Measurements from ENCODE around the gene CABLES2.

Gene CABLES2

DNA sequence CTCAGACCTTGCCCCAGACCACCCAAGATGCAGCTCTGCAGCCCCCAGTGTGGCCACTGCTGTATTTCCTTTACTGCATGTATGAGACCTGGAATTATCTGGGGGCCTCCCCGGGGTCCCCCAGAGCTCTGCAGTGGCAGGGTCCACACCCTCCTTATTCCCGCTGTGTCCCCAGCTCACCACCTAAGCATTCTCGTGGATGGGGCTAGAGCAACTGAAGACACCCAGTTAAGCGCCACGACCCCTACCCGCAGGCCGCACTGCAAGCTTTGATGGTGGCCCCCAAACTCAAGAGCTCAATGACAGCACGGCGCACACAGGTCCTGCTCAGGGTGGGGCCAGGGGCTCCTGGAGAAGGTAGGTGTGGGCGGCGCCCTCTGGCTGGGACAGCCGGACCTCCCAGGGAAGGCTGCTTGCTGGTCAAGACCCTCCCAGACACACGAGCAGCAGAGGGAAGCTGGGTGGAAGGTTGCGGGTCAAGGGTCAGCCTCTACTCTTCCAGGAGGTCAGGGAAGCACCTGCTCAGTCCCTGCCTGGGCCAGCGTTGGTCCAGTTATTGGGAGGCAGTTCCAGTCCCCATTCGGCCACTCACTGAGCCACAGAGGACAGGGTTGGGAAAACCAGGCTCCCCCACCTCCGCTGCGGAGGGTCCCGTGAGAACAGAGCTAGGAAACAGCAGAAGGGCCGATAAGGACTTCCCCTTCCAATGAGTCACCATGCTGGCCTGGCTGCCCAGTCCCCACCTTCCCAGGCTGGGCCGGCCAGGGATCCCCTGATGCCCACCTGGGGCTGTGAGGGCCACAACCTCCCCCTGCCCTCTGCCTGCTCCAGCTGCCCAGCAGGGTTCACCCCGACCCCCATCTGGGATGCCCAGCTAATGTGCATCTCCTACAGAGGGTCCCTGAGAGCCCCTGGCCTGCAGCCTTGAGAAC, 42.9 kb downstream of the CABLES2 start:
- peak overlapping the region; percentile 94 for H3K4me3 ChIP-seq (ENCODE audit: low read length)
- no peak for DNase-seq (ENCODE audit: low read depth)
- TF ChIP-seq, protein P1, sequence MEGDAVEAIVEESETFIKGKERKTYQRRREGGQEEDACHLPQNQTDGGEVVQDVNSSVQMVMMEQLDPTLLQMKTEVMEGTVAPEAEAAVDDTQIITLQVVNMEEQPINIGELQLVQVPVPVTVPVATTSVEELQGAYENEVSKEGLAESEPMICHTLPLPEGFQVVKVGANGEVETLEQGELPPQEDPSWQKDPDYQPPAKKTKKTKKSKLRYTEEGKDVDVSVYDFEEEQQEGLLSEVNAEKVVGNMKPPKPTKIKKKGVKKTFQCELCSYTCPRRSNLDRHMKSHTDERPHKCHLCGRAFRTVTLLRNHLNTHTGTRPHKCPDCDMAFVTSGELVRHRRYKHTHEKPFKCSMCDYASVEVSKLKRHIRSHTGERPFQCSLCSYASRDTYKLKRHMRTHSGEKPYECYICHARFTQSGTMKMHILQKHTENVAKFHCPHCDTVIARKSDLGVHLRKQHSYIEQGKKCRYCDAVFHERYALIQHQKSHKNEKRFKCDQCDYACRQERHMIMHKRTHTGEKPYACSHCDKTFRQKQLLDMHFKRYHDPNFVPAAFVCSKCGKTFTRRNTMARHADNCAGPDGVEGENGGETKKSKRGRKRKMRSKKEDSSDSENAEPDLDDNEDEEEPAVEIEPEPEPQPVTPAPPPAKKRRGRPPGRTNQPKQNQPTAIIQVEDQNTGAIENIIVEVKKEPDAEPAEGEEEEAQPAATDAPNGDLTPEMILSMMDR (IDR thresholded peaks at IDR 0.05; ENCODE audit: insufficient read depth, low read depth, low read length, missing control alignments), result no peak

DNA sequence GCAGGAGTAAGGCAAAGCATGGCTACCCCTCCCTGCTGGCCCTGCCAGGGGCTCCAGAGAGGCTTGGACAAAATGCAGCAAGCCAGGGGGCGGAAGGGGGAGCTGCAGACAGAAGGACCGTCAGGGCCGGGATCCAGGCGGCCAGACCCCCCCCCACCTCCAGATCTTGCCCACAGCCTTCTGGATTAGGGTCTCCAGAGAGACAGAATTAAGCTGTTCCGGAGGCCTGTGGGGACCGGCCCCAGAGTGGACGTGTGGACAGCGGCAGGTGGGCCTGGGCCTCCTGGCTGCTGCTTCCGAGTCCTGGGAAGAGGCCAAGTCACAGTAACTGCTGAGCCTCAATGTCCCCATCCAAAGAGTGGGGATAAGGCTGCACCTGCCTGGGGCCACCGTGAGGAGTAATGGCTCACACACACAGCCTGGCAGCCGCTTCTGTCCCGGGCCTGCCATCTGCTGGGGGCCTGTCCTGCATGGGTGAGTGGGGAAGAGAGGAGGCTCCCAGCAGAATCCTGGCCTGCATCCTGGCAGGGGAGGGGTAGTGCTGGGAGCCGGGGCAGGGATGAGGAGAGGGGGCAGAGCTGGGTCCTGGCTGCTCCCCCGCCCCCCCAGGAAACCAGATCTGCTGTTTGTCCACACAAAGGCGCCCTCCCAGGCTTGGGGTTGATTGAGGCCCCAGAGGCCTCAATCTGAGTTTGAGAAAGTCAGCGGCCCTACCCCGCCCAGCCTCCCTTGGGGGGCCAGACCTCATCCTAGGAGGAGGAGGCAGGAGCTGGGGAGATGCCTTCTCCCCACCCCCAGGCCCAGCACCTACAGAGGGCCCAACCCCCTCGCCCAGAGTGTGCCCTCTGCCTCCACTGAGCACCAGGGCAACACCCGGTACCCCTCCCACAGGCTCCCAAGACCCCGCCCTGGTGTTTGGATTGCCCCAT, 43.8 kb downstream of the CABLES2 start:
- peak overlapping the region; percentile 94 for H3K4me3 ChIP-seq (ENCODE audit: low read length)
- DNase-seq (ENCODE audit: low read depth), result no peak
- TF ChIP-seq, protein P1 (IDR thresholded peaks at IDR 0.05; ENCODE audit: insufficient read depth, low read depth, low read length, missing control alignments), result peak; percentile 19

DNA sequence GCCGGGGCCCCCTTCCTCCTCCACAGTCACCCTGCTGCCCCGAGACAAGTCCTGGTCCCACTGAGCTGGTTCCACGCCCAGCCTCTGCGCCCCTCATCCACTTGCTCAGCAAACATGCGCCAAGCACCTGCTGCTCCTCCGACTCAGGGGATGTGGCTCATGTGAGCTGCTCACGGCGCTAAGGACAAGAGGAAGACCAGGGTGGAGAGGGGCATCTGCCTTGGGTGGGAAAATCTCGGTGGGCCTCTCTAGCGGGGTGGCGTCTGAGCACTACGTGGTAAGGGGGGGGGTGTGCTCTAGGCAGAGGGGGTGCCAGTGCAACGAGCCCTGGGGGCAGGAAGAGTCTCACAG, 44.5 kb downstream of the CABLES2 start:
- peak overlapping the region; percentile 94 for H3K4me3 ChIP-seq (ENCODE audit: low read length)
- no peak for DNase-seq (ENCODE audit: low read depth)
- TF ChIP-seq, protein P1 (IDR thresholded peaks at IDR 0.05; ENCODE audit: insufficient read depth, low read depth, low read length, missing control alignments), result no peak

DNA sequence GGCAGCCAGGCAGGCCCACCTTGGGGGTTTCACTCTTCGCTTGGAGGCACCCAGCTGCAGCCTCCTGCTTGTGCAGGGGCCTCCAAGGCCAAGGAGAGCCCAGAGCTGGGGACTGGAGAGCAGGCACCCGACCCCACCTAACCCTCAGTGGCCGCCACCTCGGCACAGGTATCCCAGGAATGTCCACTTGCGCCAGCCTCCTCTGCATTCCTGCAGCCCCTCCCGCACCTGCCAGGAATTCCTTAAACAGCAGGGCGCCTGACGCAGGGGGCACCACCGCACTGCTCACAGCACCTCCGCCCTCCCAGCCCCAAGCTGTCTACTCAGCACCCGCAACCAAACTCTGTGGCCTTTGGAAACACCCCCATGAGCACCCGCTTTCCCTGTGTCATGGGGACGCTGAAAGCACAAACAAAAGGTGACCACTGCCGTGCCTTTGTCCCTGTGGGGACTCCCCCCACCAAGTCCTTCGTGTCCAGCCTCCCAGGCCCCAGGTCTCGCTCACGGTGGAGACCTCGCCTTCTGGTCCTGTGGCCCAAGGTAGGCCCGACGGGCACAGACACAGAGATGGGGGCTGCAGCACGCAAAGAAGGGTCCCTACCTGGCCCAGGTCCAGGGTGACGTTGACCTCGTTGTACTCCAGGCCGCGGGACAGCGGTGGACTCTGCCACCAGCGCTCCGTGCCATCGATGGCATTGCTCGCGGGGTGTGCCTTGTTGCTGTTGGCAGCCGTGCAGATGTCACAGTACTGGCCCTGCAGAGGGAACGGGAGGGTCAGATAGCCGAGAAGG, 45.1 kb downstream of the CABLES2 start:
- TF ChIP-seq, protein P1 (IDR thresholded peaks at IDR 0.05; ENCODE audit: insufficient read depth, low read depth, low read length, missing control alignments), result no peak
- DNase-seq (ENCODE audit: low read depth), result no peak
- H3K4me3 ChIP-seq (ENCODE audit: low read length), result peak overlapping the region; percentile 7

GRCh38 chr20:62360854-62361798, 46.0 kb downstream of the CABLES2 start:
- peak overlapping the region; percentile 7 for H3K4me3 ChIP-seq (ENCODE audit: low read length)
- TF ChIP-seq, protein P1 (IDR thresholded peaks at IDR 0.05; ENCODE audit: insufficient read depth, low read depth, low read length, missing control alignments), result no peak

More at GRCh38 chr20:62360854-62361798, 46.0 kb downstream of the CABLES2 start:
- DNase-seq (ENCODE audit: low read depth), result no peak

Measured in epithelial cell of esophagus (primary cell).